Measurements from ENCODE around the gene CHTF8. TPM values are rescaled to one million over a fixed set of nuclear protein-coding genes. Genes with fewer than 3 reads are reported as not detected.
A peak's percentile ranks its signal among the peaks of the same experiment; 100 is the strongest.

CHTF8 gene
- total RNA-seq, 6 donors from 2014 or later, result 33.5 to 103 (median 70.6) TPM

DNA sequence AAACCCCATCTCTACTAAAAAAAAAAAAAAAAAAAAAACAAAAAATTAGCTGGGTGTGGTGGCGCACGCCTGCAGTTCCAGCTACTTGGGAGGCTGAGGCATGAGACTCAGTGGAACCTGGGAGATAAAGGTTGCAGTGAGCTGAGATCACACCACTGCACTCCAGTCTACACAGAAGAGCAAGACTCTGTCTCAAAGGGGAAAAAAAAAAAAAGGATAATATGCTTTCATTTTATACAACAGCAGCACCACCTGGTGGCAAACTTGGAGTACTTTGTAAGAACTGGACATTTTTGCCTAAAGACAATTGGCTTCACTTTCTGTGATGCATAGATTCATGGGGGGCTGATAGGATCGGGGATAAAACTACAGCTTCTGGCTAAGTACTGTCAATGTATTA lies 8.5 kb downstream of the CHTF8 start:
- TF ChIP-seq, protein P1, sequence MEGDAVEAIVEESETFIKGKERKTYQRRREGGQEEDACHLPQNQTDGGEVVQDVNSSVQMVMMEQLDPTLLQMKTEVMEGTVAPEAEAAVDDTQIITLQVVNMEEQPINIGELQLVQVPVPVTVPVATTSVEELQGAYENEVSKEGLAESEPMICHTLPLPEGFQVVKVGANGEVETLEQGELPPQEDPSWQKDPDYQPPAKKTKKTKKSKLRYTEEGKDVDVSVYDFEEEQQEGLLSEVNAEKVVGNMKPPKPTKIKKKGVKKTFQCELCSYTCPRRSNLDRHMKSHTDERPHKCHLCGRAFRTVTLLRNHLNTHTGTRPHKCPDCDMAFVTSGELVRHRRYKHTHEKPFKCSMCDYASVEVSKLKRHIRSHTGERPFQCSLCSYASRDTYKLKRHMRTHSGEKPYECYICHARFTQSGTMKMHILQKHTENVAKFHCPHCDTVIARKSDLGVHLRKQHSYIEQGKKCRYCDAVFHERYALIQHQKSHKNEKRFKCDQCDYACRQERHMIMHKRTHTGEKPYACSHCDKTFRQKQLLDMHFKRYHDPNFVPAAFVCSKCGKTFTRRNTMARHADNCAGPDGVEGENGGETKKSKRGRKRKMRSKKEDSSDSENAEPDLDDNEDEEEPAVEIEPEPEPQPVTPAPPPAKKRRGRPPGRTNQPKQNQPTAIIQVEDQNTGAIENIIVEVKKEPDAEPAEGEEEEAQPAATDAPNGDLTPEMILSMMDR (IDR thresholded peaks at IDR 0.05), result peak in 5 of 6 experiments; percentile 49 to 72 (median 63)
- TF ChIP-seq POLR2AphosphoS5 (IDR thresholded peaks at IDR 0.05), result no peak
- ATAC-seq (ENCODE audit: low FRiP score in 2 of 2) (peak; percentile 63 to 71), DNase-seq (peak in 1 of 2 donors; percentile 41)
- Histone ChIP-seq H3K4me3 (no peak overlapping the region), H3K27ac (no peak overlapping the region), H3K36me3 (peaks cover 5 to 29% (median 25%) of the 10 kb centered on the region in 4 donors), H3K27me3 (no peaks in the 10 kb centered on the region), H3K4me1 (peaks cover 0 to 12% (median 1%) of the 10 kb centered on the region in 4 donors), H3K9me3 (no peaks in the 10 kb centered on the region)
- 85 to 87% methylated on average over 3 of the region's 3 CpGs for WGBS, 2 donors

DNA sequence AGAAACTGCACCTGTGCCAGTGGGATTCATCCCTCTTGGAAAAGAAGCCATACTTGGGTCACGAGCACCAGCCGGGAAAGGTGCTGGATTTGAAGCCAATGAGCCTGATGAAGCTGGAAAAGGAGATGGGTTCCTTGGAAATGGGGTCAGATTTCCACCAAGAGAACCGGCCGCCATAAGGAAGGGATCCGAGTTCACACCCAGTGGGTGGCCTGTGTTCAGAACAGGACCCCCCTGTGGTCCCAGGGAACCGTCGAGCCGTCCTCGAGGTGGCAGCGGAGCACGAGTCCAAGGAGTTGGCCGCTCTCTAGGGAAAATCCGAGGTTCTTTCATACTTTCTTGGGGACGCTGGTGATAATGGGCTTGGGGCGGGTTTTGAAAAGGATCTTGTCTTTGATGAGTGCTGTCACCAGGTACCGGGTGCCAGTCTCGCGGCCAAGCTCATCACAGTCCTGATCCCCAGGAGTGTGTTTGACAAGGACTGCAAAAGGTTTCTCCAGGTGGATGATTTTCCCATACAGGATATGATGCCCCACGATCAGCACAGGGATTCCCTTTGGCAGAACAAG lies 12.2 kb downstream of the CHTF8 start:
- WGBS, 2 donors, result 92% methylated on average over 8 to 19 of the region's 19 CpGs
- TF ChIP-seq POLR2AphosphoS5 (IDR thresholded peaks at IDR 0.05), result no peak
- TF ChIP-seq POLR2A (IDR thresholded peaks at IDR 0.05), result no peak
- TF ChIP-seq, protein P1 (IDR thresholded peaks at IDR 0.05), result no peak
- TF ChIP-seq EP300 (IDR thresholded peaks at IDR 0.05), result no peak
- Histone ChIP-seq H3K27me3 (no peaks in the 10 kb centered on the region), H3K4me1 (peaks cover 0 to 14% (median 0%) of the 10 kb centered on the region in 4 donors), H3K4me3 (no peak overlapping the region), H3K9me3 (no peaks in the 10 kb centered on the region), H3K36me3 (peaks cover 10 to 52% (median 47%) of the 10 kb centered on the region in 4 donors), H3K27ac (no peak overlapping the region)
- no peak for ATAC-seq (ENCODE audit: low FRiP score in 2 of 2)
- DNase-seq, result no peak

DNA sequence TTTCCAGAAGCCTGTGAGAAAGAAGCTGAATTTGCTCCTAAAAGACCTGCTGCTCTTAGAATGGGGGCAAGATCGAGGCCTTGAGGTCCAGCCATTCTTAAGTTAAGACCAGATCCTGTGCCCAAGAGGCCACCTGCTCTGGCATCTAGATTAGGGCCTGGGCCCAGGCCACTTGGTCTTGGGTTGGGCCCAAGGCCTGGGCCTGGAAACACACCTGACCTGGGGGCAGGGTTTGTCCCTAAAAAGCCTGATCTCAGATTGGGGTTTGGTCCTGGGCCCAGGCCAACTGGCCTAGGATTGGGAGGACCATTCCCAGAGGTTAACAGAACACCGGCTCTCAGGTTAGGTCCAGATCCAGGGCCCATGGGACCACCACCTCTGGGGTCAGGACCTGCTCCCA lies 12.9 kb downstream of the CHTF8 start:
- TF ChIP-seq EP300 (IDR thresholded peaks at IDR 0.05), result no peak
- no peak for TF ChIP-seq POLR2A (IDR thresholded peaks at IDR 0.05)
- TF ChIP-seq, protein P1 (IDR thresholded peaks at IDR 0.05), result no peak
- TF ChIP-seq POLR2AphosphoS5 (IDR thresholded peaks at IDR 0.05), result no peak
- DNase-seq (no peak), ATAC-seq (ENCODE audit: low FRiP score in 2 of 2) (no peak)
- Histone ChIP-seq H3K36me3 (peaks cover 14 to 59% (median 51%) of the 10 kb centered on the region in 4 donors), H3K27me3 (no peaks in the 10 kb centered on the region), H3K27ac (no peak overlapping the region), H3K9me3 (no peaks in the 10 kb centered on the region), H3K4me1 (peaks cover 0 to 14% (median 0%) of the 10 kb centered on the region in 4 donors), H3K4me3 (no peak overlapping the region)
- whole genome bisulfite sequencing, 2 donors, result 93 to 100% methylated on average over 1 to 2 of the region's 2 CpGs

DNA sequence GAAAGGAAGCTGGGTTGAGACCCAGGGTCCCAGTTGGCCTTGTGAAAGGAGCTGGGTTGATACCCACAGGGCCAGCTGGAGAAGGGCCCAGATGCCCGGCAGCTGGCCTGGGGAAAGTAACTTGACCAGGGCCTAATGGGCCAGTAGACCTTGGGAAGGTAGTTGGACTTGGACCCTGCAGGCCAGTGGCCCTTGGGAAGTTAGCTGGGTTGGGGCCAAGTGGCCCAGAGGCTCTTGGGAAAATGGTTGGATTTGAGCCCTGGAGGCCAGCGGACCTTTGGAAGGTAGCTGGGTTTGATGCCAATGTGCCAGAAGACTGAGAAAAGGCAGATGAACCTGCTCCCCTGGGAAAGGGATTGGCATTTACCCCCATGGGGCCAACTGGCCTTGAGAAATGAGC lies 13.4 kb downstream of the CHTF8 start:
- Histone ChIP-seq H3K27ac (no peak overlapping the region), H3K27me3 (no peaks in the 10 kb centered on the region), H3K9me3 (no peaks in the 10 kb centered on the region), H3K4me1 (peaks cover 0 to 14% (median 0%) of the 10 kb centered on the region in 4 donors), H3K36me3 (peaks cover 14 to 64% (median 55%) of the 10 kb centered on the region in 4 donors), H3K4me3 (no peak overlapping the region)
- WGBS, 2 donors, result 84 to 100% methylated on average over 1 to 2 of the region's 2 CpGs
- no peak for TF ChIP-seq POLR2A (IDR thresholded peaks at IDR 0.05)
- TF ChIP-seq EP300 (IDR thresholded peaks at IDR 0.05), result no peak
- no peak for TF ChIP-seq POLR2AphosphoS5 (IDR thresholded peaks at IDR 0.05)
- TF ChIP-seq, protein P1 (IDR thresholded peaks at IDR 0.05), result no peak
- no peak for DNase-seq
- no peak for ATAC-seq (ENCODE audit: low FRiP score in 2 of 2)

DNA sequence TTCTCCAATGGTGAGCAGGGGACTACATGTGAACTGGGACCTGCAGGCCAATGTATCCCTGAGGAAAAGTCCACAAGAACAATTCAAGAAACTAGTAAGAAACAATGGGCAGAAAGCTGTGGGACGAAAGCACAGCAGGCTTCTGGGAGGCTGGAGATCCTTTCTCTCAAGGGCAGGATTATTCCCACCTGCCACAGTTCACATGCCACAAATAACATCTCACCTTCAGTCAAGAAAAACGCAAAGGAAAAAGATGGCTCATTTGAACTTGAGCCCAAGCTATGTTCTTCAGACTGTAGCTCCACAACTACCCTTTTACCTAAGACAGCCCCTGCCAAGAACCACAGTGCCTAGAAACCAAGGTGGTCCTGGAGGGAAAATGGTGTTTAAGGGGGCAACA lies 13.9 kb downstream of the CHTF8 start:
- no peak for ATAC-seq (ENCODE audit: low FRiP score in 2 of 2)
- H3K27ac ChIP-seq, result no peak overlapping the region
- 86 to 97% methylated on average over 2 of the region's 2 CpGs for WGBS, 2 donors
- no peaks in the 10 kb centered on the region for H3K27me3 ChIP-seq
- TF ChIP-seq, protein P1 (IDR thresholded peaks at IDR 0.05), result no peak
- TF ChIP-seq POLR2AphosphoS5 (IDR thresholded peaks at IDR 0.05) (no peak), EP300 (IDR thresholded peaks at IDR 0.05) (no peak), POLR2A (IDR thresholded peaks at IDR 0.05) (no peak)
- H3K9me3 ChIP-seq, result no peaks in the 10 kb centered on the region
- no peak overlapping the region for H3K4me3 ChIP-seq
- no peak for DNase-seq
- H3K4me1 ChIP-seq, result peaks cover 0 to 14% (median 0%) of the 10 kb centered on the region in 4 donors
- H3K36me3 ChIP-seq, result peaks cover 14 to 68% (median 59%) of the 10 kb centered on the region in 4 donors

All from upper lobe of left lung (tissue), 6 donors.